CD14-positive monocyte (primary cell): ENCODE measurements around the gene KLHL6. TPM values are rescaled to one million over a fixed set of nuclear protein-coding genes. Genes with fewer than 3 reads are reported as not detected.

ENCODE experiments used
- DNase-seq, 3 donors: peaks; one replicate each; pipeline ENCODE4 v3.0.0-alpha.2; 2011 to 2022
- H2AFZ ChIP-seq: 2 replicates; pipeline ENCODE4 v1.6.0; 2012; ENCODE audit warnings: mild to moderate bottlenecking, low read depth, low read length, inconsistent platforms; ENCODE audit not compliant: insufficient read depth, poor library complexity, severe bottlenecking
- H3K27ac ChIP-seq, 2 donors: 1 replicate in 1 of 2; 2 replicates in 1 of 2; pipeline ENCODE4 v1.5.1; 2012 to 2013; ENCODE audit warnings: low read length in 2 of 2, control low read depth in 1 of 2, inconsistent platforms in 1 of 2, low read depth in 1 of 2, mild to moderate bottlenecking in 1 of 2
- H3K27me3 ChIP-seq, 2 donors: one replicate each; pipeline versions ENCODE4 v1.6.0 to v1.6.1; 2011 to 2013; ENCODE audit warnings: low read length in 2 of 2; ENCODE audit not compliant: control insufficient read depth in 2 of 2, insufficient read depth in 2 of 2
- H3K36me3 ChIP-seq, 2 donors: replicated peaks in 1 of 2; 1 replicate in 1 of 2; 2 replicates in 1 of 2; pipeline versions ENCODE4 v1.5.1 to v1.6.1; 2012 to 2013; ENCODE audit warnings: low read length in 2 of 2, control low read depth in 1 of 2, inconsistent platforms in 1 of 2, mild to moderate bottlenecking in 1 of 2; ENCODE audit not compliant: insufficient read depth in 2 of 2, control insufficient read depth in 1 of 2
- H3K4me1 ChIP-seq, 2 donors: 1 replicate in 1 of 2; 2 replicates in 1 of 2; pipeline versions ENCODE4 v1.5.1 to v1.6.1; 2012 to 2013; ENCODE audit warnings: low read length in 2 of 2, control low read depth in 1 of 2, inconsistent platforms in 1 of 2, mild to moderate bottlenecking in 1 of 2, moderate library complexity in 1 of 2; ENCODE audit not compliant: insufficient read depth in 2 of 2, control insufficient read depth in 1 of 2
- H3K4me2 ChIP-seq: replicated peaks from 2 replicates; pipeline ENCODE3; 2012; ENCODE audit warnings: low read length, moderate library complexity, mild to moderate bottlenecking; ENCODE audit not compliant: poor library complexity, severe bottlenecking; ENCODE audit errors: extremely low read depth
- H3K4me3 ChIP-seq, 3 experiments: fragments of 200-600 bp in 1 of 3; sonication (generic) in 1 of 3; replicated peaks in 1 of 3; 1 replicate in 2 of 3; 2 replicates in 1 of 3; pipeline ENCODE4 v1.5.1; 2011 to 2013; ENCODE audit warnings: low read length in 3 of 3, mild to moderate bottlenecking in 3 of 3, control low read depth in 2 of 3, low read depth in 2 of 3, inconsistent platforms in 1 of 3, moderate library complexity in 1 of 3
- H3K79me2 ChIP-seq: 2 replicates; pipeline ENCODE4 v1.6.0; 2012; ENCODE audit warnings: mild to moderate bottlenecking, control low read depth, inconsistent platforms, low read length, moderate library complexity; ENCODE audit not compliant: insufficient read depth
- H3K9ac ChIP-seq: 2 replicates; pipeline ENCODE4 v1.6.0; 2017; ENCODE audit warnings: low read length, mild to moderate bottlenecking; ENCODE audit not compliant: insufficient read depth, poor library complexity, severe bottlenecking
- H3K9me3 ChIP-seq, 2 donors: replicated peaks in 1 of 2; 1 replicate in 1 of 2; 2 replicates in 1 of 2; pipeline versions ENCODE4 v1.5.1 to v1.6.1; 2012 to 2013; ENCODE audit warnings: low read length in 2 of 2, control low read depth in 1 of 2; ENCODE audit not compliant: control insufficient read depth in 1 of 2, insufficient read depth in 1 of 2
- H4K20me1 ChIP-seq: 2 replicates; pipeline ENCODE4 v1.6.0; 2012; ENCODE audit warnings: mild to moderate bottlenecking, low read length, control low read depth, moderate library complexity; ENCODE audit not compliant: insufficient read depth
- H3K27ac Mint-ChIP-seq, 7 donors: one replicate each; pipeline ENCODE4 v1.8.0; 2020; ENCODE audit warnings: mild to moderate bottlenecking in 7 of 7, mixed read lengths in 7 of 7, moderate library complexity in 6 of 7, inconsistent platforms in 2 of 7
- H3K27me3 Mint-ChIP-seq, 3 donors: one replicate each; pipeline ENCODE4 v1.8.0; 2021 to 2022; ENCODE audit warnings: low read depth in 3 of 3, mild to moderate bottlenecking in 3 of 3, mixed read lengths in 3 of 3, moderate library complexity in 3 of 3, inconsistent platforms in 1 of 3
- H3K36me3 Mint-ChIP-seq, 2 donors: one replicate each; pipeline ENCODE4 v1.8.0; 2020; ENCODE audit warnings: mixed read lengths in 2 of 2, inconsistent platforms in 1 of 2, mild to moderate bottlenecking in 1 of 2
- H3K4me1 Mint-ChIP-seq: one replicate; pipeline ENCODE4 v1.8.0; 2020; ENCODE audit warnings: mild to moderate bottlenecking, mixed read lengths
- H3K4me3 Mint-ChIP-seq, 2 donors: one replicate each; pipeline ENCODE4 v1.8.0; 2020; ENCODE audit warnings: mild to moderate bottlenecking in 2 of 2, mixed read lengths in 2 of 2, moderate library complexity in 1 of 2
- H3K9me3 Mint-ChIP-seq, 7 donors: one replicate each; pipeline ENCODE4 v1.8.0; 2020 to 2022; ENCODE audit warnings: mixed read lengths in 7 of 7, mild to moderate bottlenecking in 6 of 7, moderate library complexity in 6 of 7, inconsistent platforms in 2 of 7
- WGBS: methylation state at CpG from one replicate; pipeline ENCODE4 v1.1.5; 2013; ENCODE audit warnings: missing lambda C conversion rate; ENCODE audit not compliant: insufficient coverage; 5-methylcytosine and 5-hydroxymethylcytosine counted together
- intact Hi-C, 2 donors: fragments of 100-400 bp; cut with micrococcal nuclease; formaldehyde crosslinking; loops; one replicate each; pipeline versions ENCODE4 v1.15.0 to v1.15.1; 2023
- polyA plus RNA-seq, 3 donors: library from polyadenylated mRNA; depleted of rRNA in 1 of 3; unstranded in 2 of 3; stranded (reverse) in 1 of 3; fragments of 300-500 nt in 2 of 3; fragments of >200 nt in 1 of 3; fragmentation: Illumina TruSeq in 2 of 3; gene quantifications; 1 replicate in 2 of 3; 2 replicates in 1 of 3; pipeline ENCODE4 v1.2.3, GENCODE V29; 2012 to 2021
- TF ChIP-seq, protein P1 (sequence below): fragments of 200-600 bp; IDR thresholded peaks from one replicate; pipeline ENCODE4 v1.8.0; 2022; ENCODE audit warnings: antibody characterized with exemption, mild to moderate bottlenecking

Gene KLHL6
- polyA plus RNA-seq, 3 donors = 5.7 to 15.2 (median 10.6) TPM

DNA sequence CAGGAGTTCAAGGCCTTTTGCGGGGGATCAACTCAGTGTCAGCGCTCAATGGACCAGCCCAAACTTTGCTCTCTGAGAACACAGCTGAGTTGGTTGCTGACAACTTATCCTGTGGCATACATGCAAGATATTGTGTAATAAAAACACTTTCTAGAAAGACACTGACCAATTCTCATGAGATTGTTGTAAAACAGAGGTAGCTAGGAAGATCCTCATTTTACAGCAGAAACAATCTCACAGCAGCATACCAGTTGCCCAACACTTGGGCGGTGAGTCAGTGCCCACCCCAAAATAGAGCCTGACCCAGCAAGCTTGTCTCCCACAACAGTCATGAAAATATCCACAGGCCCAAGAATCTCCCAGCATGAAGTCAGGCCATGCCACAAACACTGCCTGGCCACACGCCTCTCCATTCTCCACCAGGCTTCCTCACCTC, 18.2 kb downstream of the KLHL6 start:
- Histone ChIP-seq H3K27ac (peak overlapping the region; percentile 89 to 98), H3K79me2 (peaks cover 75% of the 10 kb centered on the region), H3K9ac (peak overlapping the region; percentile 44), H3K9me3 (no peaks in the 10 kb centered on the region), H3K4me2 (peak overlapping the region; percentile 51), H2AFZ (no peak overlapping the region), H3K27me3 (no peaks in the 10 kb centered on the region), H3K4me3 (peak overlapping the region in 1 of 3 experiments; percentile 39), H3K4me1 (peaks cover 66 to 82% of the 10 kb centered on the region in 2 donors), H3K36me3 (no peaks in the 10 kb centered on the region), H4K20me1 (peaks cover 22% of the 10 kb centered on the region)
- WGBS = 2% methylated on average over 4 of the region's 4 CpGs
- DNase-seq = peak; percentile 97 to 99 (median 98)
- peaks cover 0 to 2% (median 0%) of the 10 kb centered on the region in 7 donors for H3K9me3 Mint-ChIP-seq
- peaks cover 88% of the 10 kb centered on the region for H3K4me1 Mint-ChIP-seq
- H3K4me3 Mint-ChIP-seq = peak overlapping the region; percentile 60 to 77
- intact Hi-C loops = loop anchor here in 1 of 2 donors (1.0 kb wide), 1 partner anchor 18 kb away; the partner anchor contains the start of gene KLHL6
- TF ChIP-seq, protein P1, sequence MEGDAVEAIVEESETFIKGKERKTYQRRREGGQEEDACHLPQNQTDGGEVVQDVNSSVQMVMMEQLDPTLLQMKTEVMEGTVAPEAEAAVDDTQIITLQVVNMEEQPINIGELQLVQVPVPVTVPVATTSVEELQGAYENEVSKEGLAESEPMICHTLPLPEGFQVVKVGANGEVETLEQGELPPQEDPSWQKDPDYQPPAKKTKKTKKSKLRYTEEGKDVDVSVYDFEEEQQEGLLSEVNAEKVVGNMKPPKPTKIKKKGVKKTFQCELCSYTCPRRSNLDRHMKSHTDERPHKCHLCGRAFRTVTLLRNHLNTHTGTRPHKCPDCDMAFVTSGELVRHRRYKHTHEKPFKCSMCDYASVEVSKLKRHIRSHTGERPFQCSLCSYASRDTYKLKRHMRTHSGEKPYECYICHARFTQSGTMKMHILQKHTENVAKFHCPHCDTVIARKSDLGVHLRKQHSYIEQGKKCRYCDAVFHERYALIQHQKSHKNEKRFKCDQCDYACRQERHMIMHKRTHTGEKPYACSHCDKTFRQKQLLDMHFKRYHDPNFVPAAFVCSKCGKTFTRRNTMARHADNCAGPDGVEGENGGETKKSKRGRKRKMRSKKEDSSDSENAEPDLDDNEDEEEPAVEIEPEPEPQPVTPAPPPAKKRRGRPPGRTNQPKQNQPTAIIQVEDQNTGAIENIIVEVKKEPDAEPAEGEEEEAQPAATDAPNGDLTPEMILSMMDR = no peak
- H3K27ac Mint-ChIP-seq = peak overlapping the region; percentile 98 to 100 (median 99)
- H3K27me3 Mint-ChIP-seq = peaks cover 0 to 2% (median 0%) of the 10 kb centered on the region in 3 donors
- H3K36me3 Mint-ChIP-seq = peaks cover 6 to 9% of the 10 kb centered on the region in 2 donors

DNA sequence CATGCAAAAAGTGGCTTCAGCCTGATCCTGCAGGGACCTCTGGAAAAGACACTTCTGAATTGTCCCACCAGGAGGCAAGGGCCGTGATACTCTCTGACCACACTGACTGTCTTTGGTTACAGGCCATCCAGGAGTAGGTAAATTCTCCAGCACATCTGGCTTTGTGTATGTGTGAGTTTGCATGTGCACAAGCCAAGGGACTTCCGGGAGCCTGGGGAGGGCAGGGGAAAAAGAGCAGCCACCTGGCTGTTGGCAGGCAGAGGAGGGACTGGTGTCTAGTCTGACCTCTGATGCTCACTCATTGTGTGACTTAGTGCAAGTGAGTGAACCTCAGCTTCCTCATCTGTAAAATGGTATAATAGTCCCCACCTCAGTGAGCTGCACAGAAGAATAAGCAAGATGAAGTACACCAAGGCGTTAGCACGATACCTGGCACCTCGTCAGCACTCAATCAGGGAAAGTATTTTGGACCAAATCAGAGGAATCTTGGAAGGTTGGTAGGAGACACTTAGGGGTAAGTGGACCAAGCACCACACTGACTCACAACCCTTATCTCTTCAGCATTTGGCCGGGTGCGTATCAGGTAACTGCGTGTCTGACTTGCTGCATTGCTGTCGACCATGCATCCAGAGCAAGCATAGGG, 19.1 kb downstream of the KLHL6 start:
- H3K79me2 ChIP-seq = peaks cover 78% of the 10 kb centered on the region
- H3K9me3 Mint-ChIP-seq = peaks cover 0 to 2% (median 0%) of the 10 kb centered on the region in 7 donors
- H3K4me1 ChIP-seq = peaks cover 56 to 77% of the 10 kb centered on the region in 2 donors
- no peaks in the 10 kb centered on the region for H3K36me3 ChIP-seq
- intact Hi-C loops = no loop called here
- H3K27me3 ChIP-seq = no peaks in the 10 kb centered on the region
- H3K4me1 Mint-ChIP-seq = peaks cover 80% of the 10 kb centered on the region
- no peaks in the 10 kb centered on the region for H3K9me3 ChIP-seq
- peak overlapping the region; percentile 98 to 100 (median 99) for H3K27ac Mint-ChIP-seq
- H3K27ac ChIP-seq = peak overlapping the region; percentile 89 to 98
- TF ChIP-seq, protein P1 = no peak
- peaks cover 22% of the 10 kb centered on the region for H4K20me1 ChIP-seq
- no peak overlapping the region for H3K4me3 Mint-ChIP-seq
- DNase-seq = peak in 1 of 3 donors; percentile 38
- no peak overlapping the region for H2AFZ ChIP-seq
- WGBS = 100% methylated on average over 2 of the region's 9 CpGs
- peak overlapping the region in 1 of 3 experiments; percentile 39 for H3K4me3 ChIP-seq
- H3K4me2 ChIP-seq = peak overlapping the region; percentile 51
- H3K9ac ChIP-seq = no peak overlapping the region
- no peaks in the 10 kb centered on the region for H3K27me3 Mint-ChIP-seq
- peaks cover 12 to 18% of the 10 kb centered on the region in 2 donors for H3K36me3 Mint-ChIP-seq
